Superior temporal gyrus (tissue), 1 donor: ENCODE data around the gene MAGEA11.
"Not testable (repeated sequence)": the region's sequence is repeated elsewhere in the genome, so short reads cannot be mapped to it uniquely, and the experiment has no call there.

ENCODE experiments used
- DNase-seq: peaks from one replicate; pipeline ENCODE4 v3.0.0-alpha.2; 2016; ENCODE audit errors: extremely low spot score

MAGEA11 gene

GRCh38 chrX:149717803-149718202 lies 5.9 kb downstream of the MAGEA11 start:
- DNase-seq = no peak

DNA sequence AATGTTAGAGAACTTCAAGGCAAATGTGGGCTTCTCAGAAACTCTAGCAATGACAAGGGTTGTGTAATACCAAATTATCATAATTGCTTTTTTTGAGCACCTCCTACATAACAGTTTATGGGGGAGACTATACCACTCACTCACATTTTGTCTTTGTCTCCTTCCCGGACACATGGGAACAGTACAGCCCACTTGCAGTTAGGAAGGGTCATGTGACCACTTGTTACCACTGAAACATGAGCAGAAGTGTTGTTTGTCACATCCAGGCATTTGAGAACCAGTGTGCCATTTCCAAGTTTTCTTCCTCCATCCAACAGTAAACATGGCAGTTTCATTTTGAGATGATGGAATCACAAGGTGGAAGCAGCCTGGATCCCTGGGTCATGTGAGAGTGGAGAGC lies 6.9 kb downstream of the MAGEA11 start:
- no peak for DNase-seq

DNA sequence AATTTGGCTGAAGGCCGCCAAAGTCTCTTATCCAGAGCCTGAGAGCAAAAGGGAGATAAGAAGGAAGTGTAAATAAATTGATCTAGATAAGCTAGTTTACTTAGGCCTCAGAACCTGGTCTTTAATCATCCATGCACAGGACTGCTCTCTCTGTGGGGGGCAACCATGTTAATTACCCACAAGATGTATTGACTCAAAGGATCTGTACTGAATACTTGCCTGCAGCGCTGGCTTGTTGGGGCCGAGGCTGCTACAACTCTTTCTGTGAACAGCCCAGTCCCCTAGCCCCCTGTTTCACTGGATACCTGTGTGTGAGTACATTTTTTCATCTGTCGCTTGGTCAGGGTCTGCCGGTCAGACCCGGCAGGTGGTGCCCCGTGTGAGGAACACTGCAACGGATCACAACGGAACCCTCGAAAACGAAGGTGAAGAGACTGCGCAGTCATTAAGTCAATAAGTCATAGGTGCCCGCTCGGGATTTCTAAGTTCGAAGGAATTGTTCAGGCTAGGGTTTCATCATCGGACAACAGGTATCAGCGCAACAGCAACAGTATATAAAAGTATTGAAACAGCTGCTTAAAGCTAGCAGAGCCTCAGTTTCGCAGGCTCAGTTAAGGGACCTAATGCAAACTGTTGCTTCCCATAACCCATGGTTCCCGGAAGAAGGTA lies 8.3 kb downstream of the MAGEA11 start:
- DNase-seq = no peak

- not testable (repeated sequence) for DNase-seq
Observed at GRCh38 chrX:149721241-149721640, 9.4 kb downstream of the MAGEA11 start.

DNA sequence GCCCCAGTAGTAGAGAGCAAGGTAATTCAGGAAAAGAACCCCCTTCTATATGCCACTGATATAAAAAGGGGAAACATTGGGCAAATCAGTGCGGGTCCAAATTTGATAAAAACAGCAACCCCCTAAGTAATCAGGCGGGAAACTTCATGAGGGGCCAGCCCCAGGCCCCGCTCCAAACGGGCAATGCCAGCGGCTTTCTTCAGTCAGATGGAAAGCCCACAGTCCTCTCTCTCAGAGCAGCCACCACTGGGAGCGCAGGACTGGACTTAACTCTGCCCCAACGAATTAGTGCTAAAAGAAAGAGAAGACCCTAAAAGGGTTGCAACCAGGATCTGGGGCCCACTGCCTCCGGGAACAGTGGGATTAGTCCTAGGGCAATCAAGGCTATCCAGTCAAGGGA lies 9.9 kb downstream of the MAGEA11 start:
- DNase-seq = no peak

DNA sequence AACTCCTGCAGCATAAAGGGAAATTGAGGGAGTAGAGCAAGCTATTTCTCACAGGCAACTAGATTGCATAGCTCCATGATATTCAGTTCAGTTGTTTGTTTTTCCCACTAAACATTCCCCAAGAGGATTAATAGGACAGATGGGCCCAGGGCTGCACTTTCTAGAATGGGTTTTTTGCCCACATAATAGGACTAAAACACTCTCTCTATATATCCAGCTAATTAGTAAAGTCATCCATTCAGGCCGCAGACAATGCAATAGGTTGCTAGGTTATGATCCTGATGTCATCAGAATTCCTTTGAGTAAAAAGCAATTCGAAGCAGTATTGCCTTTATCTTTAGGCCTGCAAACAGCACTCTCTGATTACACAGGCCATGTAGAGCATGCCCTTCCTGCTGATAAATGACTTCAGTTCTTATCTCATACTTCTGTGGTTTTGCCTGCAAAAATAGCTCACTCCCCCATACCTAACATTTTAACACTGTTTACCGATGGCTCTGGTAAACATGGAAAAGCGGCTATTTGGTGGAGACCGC lies 11.8 kb downstream of the MAGEA11 start:
- not testable (repeated sequence) for DNase-seq

DNA sequence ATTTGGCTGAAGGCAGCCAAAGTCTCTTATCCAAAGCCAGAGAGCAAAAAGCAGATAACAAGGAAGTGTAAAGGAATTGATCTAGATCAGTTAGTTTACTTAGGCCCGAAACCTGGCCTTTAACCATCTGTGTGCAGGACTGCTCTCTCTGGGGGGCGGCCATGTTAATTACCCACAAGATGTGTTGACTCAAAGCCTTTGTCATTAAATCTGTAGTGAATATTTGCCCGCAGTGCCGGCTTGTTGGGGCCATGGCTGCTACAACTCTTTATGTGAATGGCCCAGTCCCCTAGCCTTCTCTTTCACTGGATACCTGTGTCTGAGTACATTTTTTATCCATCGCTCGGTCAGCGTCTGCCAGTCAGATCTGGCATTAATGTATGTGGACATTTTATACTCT lies 15.4 kb downstream of the MAGEA11 start:
- not testable (repeated sequence) for DNase-seq

DNA sequence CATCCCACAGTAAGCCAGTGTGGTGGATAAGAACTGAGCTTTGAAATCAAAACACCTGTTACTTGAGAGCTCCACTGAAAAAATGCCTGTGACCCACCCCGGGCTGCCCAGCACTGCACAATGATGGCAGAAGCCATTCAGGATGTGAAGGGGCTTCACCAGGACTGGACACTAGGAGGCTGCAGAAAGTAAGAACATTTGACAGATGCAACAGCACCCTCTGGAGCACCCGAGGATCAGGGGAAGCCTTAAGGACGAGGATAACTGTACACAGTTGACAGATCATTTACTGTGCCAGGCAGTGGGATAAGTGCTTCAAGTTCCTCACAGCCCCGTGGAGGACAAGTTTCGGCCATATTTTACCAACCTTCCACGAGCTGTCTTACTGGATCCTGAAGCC lies 30.4 kb downstream of the MAGEA11 start:
- DNase-seq = not testable (repeated sequence)

DNA sequence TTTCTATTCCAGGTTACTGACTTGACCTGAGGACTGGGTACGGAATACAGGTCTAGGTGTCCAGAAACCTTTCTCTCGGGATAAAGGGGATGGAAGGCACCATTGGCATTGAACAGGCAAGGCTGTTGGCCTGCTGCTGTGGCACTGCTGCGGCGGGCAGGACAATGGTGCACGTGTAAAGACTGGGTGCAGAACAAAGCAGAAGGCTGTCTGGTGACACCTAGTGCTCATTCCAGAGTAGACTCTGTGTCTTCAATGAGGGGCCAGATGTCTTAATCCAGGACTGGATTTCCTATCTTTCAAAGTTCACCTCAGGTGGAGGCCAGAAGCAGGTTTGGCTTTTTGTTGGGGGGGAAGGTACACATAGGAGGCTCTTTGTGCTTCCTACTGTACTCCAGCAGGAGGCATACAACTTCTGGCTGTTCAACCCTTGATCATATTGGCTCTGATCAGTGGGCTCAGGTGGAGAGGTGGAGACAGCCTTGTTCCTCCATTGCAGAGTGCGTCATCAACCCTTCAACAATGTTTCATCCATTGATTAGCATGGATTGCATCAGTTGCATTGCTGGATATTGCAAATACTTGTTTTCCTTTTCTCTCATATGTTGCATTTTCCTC lies 34.6 kb downstream of the MAGEA11 start:
- not testable (repeated sequence) for DNase-seq

GRCh38 chrX:149757206-149758067 lies 45.6 kb downstream of the MAGEA11 start:
- no peak for DNase-seq

DNA sequence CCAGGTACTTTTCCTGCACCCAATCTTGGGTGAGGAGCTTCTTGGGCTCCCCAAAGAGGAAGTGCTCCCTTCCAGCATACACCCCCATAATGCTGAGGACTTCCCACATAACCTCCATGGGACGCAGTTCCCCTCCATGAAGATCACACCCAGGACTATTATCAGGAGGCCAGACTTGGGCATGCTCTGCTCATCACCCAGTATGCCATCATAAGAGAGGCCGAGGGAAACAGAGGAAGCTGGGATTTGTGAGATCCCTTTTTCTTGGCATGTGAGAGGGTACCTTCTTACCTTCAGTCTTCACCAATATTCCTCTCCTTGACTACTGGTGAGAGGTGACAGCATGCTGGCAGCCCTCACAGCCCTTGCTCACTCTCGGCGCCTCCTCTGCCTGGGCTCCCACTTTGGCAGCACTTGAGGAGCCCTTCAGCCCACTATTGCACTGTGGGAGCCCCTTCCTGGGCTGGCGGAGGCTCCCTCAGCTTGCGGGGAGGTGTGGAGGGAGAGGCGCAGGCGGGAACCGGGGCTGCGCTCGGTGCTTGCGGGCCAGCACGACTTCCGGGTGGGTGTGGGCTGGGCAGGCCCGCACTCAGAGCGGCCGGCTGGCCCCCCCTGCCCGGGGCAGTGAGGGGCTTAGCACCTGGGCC lies 46.3 kb downstream of the MAGEA11 start:
- DNase-seq = no peak

DNA sequence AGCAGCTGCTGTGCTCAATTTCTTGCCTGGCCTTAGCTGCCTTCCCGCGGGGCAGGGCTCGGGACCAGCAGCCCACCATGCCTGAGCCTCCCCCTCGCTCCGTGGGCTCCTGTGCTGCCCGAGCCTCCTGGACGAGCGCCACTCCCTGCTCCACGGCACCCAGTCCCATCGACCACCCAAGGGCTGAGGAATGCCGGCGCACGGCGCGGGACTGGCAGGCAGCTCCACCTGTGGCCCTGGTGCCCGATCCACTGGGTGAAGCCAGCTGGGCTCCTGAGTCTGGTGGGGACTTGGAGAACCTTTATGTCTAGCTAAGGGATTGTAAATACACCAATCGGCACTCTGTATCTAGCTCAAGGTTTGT lies 46.8 kb downstream of the MAGEA11 start:
- DNase-seq = not testable (repeated sequence)

GRCh38 chrX:149759824-149760223 lies 48.0 kb downstream of the MAGEA11 start:
- no peak for DNase-seq

DNA sequence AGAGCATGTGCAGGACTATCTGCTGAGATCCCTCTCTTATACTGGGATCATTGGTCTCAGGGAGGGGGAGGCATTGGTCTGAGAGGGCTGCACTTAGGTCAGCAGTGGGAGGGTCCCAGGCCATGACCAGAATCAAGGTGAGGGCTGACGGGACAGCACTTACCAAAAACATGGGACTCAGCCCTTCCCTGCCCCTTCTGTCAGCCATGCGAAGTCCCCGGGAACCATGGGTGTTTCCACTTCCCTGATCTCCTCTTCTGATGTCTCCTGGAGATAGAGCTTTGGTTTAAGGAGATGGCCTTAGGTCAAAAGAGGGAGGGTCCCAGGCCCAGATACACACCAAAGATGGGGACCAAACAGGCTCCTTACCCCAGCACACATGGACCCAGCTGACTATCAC lies 49.1 kb downstream of the MAGEA11 start:
- no peak for DNase-seq

GRCh38 chrX:149761858-149762674 lies 50.2 kb downstream of the MAGEA11 start:
- not testable (repeated sequence) for DNase-seq

DNA sequence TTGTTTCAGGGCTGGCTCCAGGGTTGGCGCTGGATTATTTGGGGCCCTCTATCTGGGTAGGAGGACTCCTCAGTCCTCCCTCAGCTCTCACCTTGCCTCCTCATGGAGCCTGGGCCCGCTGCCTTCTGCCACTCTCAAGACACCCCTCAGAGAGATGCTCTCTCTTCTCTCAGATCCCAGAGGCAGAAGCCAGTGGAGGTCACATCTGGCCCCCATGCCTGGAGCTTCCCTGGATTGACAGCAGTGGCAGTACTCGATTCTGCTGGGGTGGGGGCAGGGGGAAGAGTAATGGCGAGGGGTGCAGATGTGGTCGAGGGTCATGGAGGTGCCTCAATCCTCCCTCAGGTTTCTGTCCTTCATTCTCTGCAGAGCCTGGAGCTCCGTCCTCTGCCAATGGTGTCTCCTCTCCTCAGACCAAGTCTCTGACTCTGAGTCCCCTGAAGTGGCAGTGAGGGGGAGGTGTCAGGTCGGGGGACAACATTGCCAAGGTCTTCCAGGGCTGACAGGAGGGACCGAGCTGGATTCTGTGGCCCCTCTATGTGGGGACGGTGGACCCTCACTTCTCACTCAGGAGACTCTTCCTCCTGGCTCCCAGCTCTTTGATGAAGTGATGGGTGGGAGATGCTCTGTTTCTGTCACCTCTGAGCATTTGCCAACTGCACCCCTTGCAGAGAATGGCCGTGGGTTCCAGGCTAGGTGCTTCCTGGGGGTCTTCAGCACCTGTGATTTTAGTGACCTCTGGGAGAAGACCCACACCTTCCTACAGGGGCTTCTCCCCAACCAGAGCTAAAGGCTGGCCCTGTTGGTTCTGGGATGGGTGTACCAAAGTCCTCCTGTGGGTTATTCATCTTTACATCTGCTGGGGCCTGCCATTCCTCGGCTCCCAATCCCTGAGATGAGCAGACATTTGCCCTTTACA lies 51.1 kb downstream of the MAGEA11 start:
- DNase-seq = no peak
